GM03348 (cell line): ENCODE measurements around the gene LRRC14B.
"Not testable (repeated sequence)": the region's sequence is repeated elsewhere in the genome, so short reads cannot be mapped to it uniquely, and the experiment has no call there.

Experiments used
- DNase-seq: peaks from one replicate; pipeline ENCODE4 v3.0.0; 2012; ENCODE audit warnings: low spot score

The LRRC14B gene

DNA sequence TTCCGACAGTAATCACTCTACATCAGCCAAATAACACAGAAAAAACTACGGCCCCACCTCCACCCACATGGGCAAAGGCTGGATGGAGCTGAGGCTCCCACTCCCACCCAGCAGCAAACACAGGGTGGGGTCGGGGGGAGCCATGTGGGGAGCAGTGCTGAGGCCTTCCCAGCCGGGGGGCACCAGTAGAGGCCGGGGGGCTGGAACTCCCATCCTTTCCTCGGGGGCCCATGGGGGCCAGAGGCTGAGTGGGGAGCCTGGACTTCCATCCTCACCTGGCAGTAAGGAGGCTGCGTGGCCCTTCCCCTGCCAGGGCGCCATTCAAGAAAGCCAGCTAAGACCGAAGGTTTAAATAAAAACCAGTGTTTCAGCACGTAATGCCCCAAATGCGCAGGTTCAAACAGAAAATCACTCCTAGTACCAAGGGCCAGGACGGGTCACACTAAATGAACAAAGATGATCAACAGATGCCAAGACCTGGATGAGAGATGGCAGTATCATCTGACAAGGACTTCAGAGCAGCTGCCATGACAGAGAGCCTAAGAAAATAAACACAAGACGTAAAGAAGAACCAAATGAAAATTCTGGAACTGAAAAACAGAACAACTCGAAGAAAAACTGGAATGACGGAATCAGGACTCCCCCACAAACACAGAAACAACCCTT lies 17.3 kb downstream of the LRRC14B start:
- DNase-seq: no peak

DNA sequence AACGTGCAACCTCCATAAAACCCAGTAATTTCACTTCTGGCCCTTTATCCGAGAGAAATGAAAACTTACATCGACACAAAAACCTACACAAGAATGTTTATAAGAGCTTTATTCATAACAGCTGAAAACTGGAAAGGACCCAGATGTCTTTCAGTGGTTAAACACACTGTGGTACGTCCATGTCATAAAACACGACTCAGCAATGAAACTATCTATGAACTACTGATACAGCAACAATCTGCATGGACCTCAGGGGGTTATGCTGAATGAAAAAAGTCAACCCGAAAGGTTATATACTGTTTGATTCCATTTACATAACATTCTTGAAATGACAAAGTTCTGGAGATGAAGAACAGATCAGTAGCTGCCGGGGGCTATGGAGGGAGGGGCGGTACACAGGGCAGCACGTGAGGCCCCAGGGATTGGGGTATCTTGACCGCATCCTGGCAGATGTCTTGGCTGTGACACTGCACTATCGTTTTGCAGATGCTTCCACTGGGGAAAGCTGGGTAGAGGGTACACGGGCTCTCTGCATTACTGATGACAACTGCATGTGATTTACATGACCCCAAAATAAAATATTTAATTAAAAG lies 22.6 kb downstream of the LRRC14B start:
- no peak for DNase-seq

- DNase-seq: not testable (repeated sequence)
Measured at GRCh38 chr5:215256-215655, 24.0 kb downstream of the LRRC14B start.

DNA sequence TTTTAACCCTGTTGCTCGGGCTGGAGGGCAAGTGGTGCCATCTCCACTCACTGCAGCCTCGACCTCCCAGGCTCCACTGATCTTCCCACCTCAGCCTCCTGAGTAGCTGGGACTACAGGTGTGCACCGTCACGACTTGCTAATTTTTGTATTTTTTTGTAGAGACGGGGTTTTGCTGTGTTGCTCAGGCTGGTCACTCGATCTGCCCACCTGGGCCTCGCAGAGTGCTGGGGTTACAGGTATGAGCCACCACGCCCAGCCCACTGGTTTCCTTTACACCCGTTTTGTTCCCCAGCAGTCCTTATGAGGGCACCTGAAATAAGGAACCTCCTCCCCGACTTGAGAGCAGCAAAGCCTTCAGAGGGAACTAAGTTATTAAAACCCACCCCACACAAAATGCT lies 24.8 kb downstream of the LRRC14B start:
- DNase-seq: not testable (repeated sequence)

DNA sequence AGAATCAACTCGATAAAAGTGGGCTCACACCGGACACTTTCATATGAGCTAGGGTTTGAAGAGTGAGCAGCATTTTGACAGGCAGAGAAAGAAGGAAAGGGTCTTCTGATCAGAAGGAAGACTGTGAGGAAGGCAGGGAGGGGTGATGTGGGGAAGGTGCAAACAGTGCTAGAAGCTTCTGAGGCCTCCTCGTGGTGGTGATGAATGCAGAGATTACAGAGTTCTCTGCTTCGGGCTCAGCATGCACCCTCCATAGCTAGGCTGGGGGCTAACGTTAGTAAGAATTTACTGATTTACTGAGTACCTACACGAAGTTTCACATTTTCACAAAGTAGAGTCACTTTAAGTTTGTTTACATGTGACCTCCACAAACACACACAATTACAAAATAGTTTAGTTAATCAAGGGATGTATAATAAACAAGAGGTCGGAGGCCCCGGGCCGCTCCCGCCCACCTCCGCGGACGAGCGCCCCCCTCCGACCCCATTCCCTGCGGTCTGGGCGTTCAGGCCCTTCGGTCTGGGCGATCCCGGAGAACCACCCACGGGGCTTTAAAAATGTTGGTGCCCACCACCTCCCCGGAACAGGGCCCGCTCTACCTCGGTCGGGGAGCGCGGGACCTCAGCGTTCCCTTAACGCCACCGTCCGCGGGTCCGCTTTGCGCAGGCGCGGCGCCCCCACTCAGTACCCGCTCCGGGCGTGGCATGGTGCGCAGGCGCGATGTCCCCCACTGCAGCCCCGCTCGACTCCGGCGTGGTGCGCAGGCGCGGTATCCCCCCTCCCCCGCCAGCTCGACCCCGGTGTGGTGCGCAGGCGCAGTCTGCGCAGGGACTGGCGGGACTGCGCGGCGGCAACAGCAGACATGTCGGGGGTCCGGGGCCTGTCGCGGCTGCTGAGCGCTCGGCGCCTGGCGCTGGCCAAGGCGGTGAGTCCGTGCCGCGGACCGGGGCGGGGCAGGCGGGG lies 26.5 kb downstream of the LRRC14B start, which contains the start of the genes CCDC127 and SDHA:
Gene CCDC127 (minus strand): TSS at position 660 of the 963 bp plus-strand sequence. CDS start 1,304 bp downstream, outside the sequence.
Gene SDHA (plus strand): TSS at position 827 of the 963 bp plus-strand sequence. CDS start 36 bp downstream, at position 863.
- peak; percentile 100 for DNase-seq

- DNase-seq: peak; percentile 42
Measured at GRCh38 chr5:218457-219291, 27.4 kb downstream of the LRRC14B start.

DNA sequence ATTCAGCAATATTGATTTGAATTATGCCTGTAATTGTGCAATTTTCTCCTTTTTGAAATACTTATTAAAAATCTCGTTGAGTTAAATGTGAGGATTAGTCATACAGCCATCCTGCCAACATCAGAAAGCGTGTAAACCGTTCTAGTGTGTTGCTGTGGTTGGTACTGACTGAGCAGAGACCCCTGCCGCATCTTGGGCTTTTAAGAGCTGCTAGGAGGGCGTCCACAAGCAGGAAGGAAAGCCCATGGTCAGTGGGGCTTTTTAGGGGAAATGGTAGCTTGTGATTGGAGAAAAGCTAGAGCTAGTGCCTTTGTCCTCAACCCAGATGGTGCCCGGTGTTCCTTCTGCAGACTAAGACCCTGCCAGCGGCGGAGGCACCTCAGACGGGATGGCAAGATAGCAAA lies 28.2 kb downstream of the LRRC14B start:
- DNase-seq: no peak

- DNase-seq: no peak
Measured at GRCh38 chr5:219991-220390, 28.7 kb downstream of the LRRC14B start.

GRCh38 chr5:222951-223715 lies 31.8 kb downstream of the LRRC14B start:
- DNase-seq: not testable (repeated sequence)

DNA sequence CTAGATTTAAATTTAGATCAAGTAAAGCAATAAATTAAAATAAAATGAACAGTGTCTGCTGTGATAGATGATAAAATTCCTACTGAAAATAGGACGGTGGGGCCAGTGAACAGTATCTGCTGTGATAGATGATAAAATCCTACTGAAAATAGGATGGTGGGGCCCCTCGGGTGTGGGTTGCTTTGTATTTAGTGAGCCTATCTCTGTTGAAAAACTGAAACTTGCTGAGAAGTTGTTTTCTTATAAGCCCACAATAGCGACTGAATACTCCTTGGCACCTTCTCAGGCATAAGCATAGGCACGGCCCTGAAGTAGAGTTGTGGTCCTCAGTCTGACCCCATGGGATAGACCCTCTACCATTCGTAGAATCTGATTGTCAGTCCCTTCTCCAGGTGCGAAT lies 32.5 kb downstream of the LRRC14B start:
- no peak for DNase-seq

DNA sequence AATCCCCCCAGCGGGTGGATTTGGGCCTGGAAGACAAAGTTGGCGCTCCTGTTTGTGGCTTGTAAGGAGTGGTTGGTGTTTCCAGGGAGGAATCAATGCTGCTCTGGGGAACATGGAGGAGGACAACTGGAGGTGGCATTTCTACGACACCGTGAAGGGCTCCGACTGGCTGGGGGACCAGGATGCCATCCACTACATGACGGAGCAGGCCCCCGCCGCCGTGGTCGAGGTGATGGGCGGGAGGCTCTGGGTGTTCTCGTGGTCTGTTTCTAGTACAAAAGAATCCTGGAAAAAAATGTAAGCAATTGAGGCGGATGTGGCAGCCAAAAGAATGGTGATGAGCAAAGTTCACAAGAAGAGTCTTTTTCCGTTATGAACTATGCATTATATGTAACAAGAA lies 34.0 kb downstream of the LRRC14B start:
- no peak for DNase-seq

DNA sequence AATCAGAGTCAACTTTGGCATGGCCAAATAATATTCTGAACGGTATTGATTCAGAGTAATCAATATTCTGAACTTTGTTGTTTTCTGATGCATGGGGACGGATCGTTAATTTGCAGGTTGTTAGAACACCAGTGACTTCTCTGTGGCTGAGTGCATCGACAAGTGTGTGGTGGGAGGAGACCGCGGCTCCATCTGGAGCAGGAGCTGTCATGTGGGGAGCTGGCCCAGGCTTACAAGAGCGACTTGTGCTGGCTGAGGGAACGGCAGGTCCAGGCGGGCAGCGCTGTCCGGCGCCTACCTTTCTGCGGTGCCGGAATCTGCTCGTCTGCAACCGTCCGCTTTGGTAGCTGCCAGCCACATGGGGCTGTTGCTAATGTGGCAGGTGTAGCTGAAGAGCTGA lies 36.1 kb downstream of the LRRC14B start:
- not testable (repeated sequence) for DNase-seq

DNA sequence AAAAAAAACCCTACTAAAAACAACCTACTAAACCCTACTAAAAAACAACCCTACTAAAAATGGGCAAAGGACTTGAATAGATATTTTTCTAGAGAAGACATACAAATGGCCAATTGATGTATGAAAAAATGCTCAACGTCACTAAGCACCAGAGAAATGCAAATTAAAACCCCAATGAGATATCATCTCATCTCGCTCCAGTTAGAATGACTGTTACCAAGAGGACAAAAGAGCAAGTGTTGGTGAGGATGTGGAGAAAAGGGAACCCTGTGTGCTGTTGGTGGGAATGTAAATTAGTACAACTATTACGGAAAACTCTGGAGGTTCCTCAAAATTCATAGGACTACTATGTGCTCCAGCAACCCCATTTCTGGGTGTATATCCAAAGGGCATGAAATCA lies 37.6 kb downstream of the LRRC14B start:
- DNase-seq: no peak

- DNase-seq: no peak
Measured at GRCh38 chr5:230711-231110, 39.4 kb downstream of the LRRC14B start.

DNA sequence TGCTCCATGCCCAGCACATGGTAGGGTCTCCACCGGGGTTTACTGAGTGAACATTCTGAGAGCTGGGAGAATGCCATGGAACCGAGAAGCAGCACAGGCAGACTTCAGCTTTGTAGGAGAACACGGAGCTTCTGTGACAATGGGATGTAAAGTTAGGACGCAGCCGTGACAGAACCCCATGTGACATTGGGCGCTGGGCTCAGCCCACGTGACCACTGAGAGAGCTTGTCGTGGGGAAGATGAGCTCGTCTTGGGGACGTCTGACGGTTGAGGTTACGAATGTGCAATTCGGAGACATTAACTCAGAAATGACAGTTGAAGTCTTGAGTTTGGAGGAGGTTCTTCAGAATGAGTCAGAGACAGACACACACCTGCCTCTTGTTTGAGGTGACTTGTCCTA lies 40.4 kb downstream of the LRRC14B start:
- no peak for DNase-seq

DNA sequence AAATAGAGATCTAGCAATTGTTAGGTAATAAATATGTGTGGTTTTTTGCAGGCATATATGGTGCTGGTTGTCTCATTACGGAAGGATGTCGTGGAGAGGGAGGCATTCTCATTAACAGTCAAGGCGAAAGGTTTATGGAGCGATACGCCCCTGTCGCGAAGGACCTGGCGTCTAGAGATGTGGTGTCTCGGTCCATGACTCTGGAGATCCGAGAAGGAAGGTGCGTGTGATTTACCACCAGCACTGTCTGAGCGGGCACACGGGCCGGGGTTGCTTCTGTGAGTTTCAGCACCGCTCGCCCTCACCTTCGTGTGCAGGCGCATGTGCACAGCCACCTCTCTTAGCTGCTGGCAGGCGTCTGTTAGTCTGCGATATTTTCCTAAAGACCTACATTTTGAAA lies 42.1 kb downstream of the LRRC14B start:
- DNase-seq: not testable (repeated sequence)

- DNase-seq: no peak
Measured at GRCh38 chr5:234450-234849, 43.2 kb downstream of the LRRC14B start.

- not testable (repeated sequence) for DNase-seq
Measured at GRCh38 chr5:235527-235926, 44.2 kb downstream of the LRRC14B start.

GRCh38 chr5:237931-238330 lies 46.6 kb downstream of the LRRC14B start:
- not testable (repeated sequence) for DNase-seq

- DNase-seq: not testable (repeated sequence)
Measured at GRCh38 chr5:240550-240949, 49.3 kb downstream of the LRRC14B start.
